T-helper 1 cell treated with Interleukin-12 subunit alpha and Interleukin-12 subunit beta and Interleukin-4 antibody, amounts not matched to agents 30 ng/mL and 1 ng/mL, for 36 hours (primary cell): ENCODE results near the gene CDC42BPB. TPM values are rescaled to one million over a fixed set of nuclear protein-coding genes. Genes with fewer than 3 reads are reported as not detected.

Experiments used
- intact Hi-C: fragments of 100-400 bp; cut with micrococcal nuclease; formaldehyde crosslinking; loops from one replicate; pipeline ENCODE4 v1.15.1; 2024
- total RNA-seq: library from RNA; stranded (reverse); gene quantifications from 2 replicates; pipeline ENCODE4 v1.2.3, GENCODE V29; 2022

The CDC42BPB gene
- total RNA-seq, 1 donor from 2014 or later, result 1.2 TPM

- intact Hi-C loops, result loop anchor here (10.0 kb wide), 1 partner anchor 1807 kb away; the partner anchor contains the start of gene SIVA1
These were observed 109.8 kb downstream of the CDC42BPB start for GRCh38 chr14:102947321-102948103.

- intact Hi-C loops, result loop anchor here (10.0 kb wide), 1 partner anchor 1809 kb away; the partner anchor contains the start of gene SIVA1
These were observed 111.8 kb downstream of the CDC42BPB start for GRCh38 chr14:102945346-102946130.

GRCh38 chr14:102944448-102945330 lies 112.7 kb downstream of the CDC42BPB start:
- intact Hi-C loops, result loop anchor here (10.0 kb wide), 1 partner anchor 1810 kb away; the partner anchor contains the start of gene SIVA1

GRCh38 chr14:102943979-102944378 lies 113.4 kb downstream of the CDC42BPB start:
- intact Hi-C loops, result loop anchor here (10.0 kb wide), 1 partner anchor 1811 kb away; the partner anchor contains the start of gene SIVA1

GRCh38 chr14:102943454-102943853 lies 113.9 kb downstream of the CDC42BPB start:
- intact Hi-C loops, result loop anchor here (10.0 kb wide), 1 partner anchor 1811 kb away; the partner anchor contains the start of gene SIVA1

GRCh38 chr14:102942069-102942468 lies 115.3 kb downstream of the CDC42BPB start:
- intact Hi-C loops, result loop anchor here (10.0 kb wide), 1 partner anchor 1813 kb away; the partner anchor contains the start of gene SIVA1

- intact Hi-C loops, result loop anchor here (10.0 kb wide), 1 partner anchor 1813 kb away; the partner anchor contains the start of gene SIVA1
These were observed 115.8 kb downstream of the CDC42BPB start for GRCh38 chr14:102941419-102942011.

GRCh38 chr14:102940729-102941362 lies 116.5 kb downstream of the CDC42BPB start:
- intact Hi-C loops, result loop anchor here (10.0 kb wide), 1 partner anchor 1814 kb away; the partner anchor contains the start of gene SIVA1

GRCh38 chr14:102939820-102940561 lies 117.4 kb downstream of the CDC42BPB start:
- intact Hi-C loops, result loop anchor here (10.0 kb wide), 1 partner anchor 1815 kb away; the partner anchor contains the start of gene SIVA1

- intact Hi-C loops, result no loop called here
These were observed 118.0 kb downstream of the CDC42BPB start for GRCh38 chr14:102939329-102939728.

GRCh38 chr14:102938191-102938590 lies 119.2 kb downstream of the CDC42BPB start:
- intact Hi-C loops, result no loop called here

GRCh38 chr14:102937331-102938175 lies 119.8 kb downstream of the CDC42BPB start:
- intact Hi-C loops, result no loop called here

- intact Hi-C loops, result no loop called here
These were observed 121.6 kb downstream of the CDC42BPB start for GRCh38 chr14:102935756-102936155.

- intact Hi-C loops, result no loop called here
These were observed 123.6 kb downstream of the CDC42BPB start for GRCh38 chr14:102933618-102934231.

GRCh38 chr14:102932484-102933248 lies 124.7 kb downstream of the CDC42BPB start:
- intact Hi-C loops, result no loop called here

- intact Hi-C loops, result no loop called here
These were observed 125.6 kb downstream of the CDC42BPB start for GRCh38 chr14:102931580-102932285.
